ENCODE data around the gene TRAPPC2L.

Gene TRAPPC2L

GRCh38 chr16:88910284-88911135 lies 53.6 kb downstream of the TRAPPC2L start:
- DNase-seq = no peak
- no peak for TF ChIP-seq CTCF (IDR thresholded peaks at IDR 0.05; ENCODE audit: low read depth, low read length)
- Histone ChIP-seq H3K36me3 (no peaks in the 10 kb centered on the region), H3K27me3 (peaks cover 13% of the 10 kb centered on the region), H3K4me3 (ENCODE audit: low read depth, low read length) (no peak overlapping the region), H3K4me1 (peaks cover 5% of the 10 kb centered on the region), H3K9me3 (no peaks in the 10 kb centered on the region)

- Histone ChIP-seq H3K27me3 (peaks cover 13% of the 10 kb centered on the region), H3K4me3 (ENCODE audit: low read depth, low read length) (no peak overlapping the region), H3K36me3 (no peaks in the 10 kb centered on the region), H3K4me1 (peaks cover 5% of the 10 kb centered on the region), H3K9me3 (no peaks in the 10 kb centered on the region)
- DNase-seq = no peak
- TF ChIP-seq CTCF (IDR thresholded peaks at IDR 0.05; ENCODE audit: low read depth, low read length) = no peak
Measured at GRCh38 chr16:88911136-88911945, 54.4 kb downstream of the TRAPPC2L start.

- TF ChIP-seq CTCF (IDR thresholded peaks at IDR 0.05; ENCODE audit: low read depth, low read length) = no peak
Measured at GRCh38 chr16:88911946-88912310, 55.0 kb downstream of the TRAPPC2L start.

More at GRCh38 chr16:88911946-88912310, 55.0 kb downstream of the TRAPPC2L start:
- DNase-seq = no peak
- no peaks in the 10 kb centered on the region for H3K9me3 ChIP-seq
- H3K4me3 ChIP-seq (ENCODE audit: low read depth, low read length) = no peak overlapping the region
- H3K4me1 ChIP-seq = peaks cover 5% of the 10 kb centered on the region
- H3K36me3 ChIP-seq = no peaks in the 10 kb centered on the region
- peaks cover 13% of the 10 kb centered on the region for H3K27me3 ChIP-seq
